HS-27A (cell line): ENCODE results near the gene ANO7.

Source experiments
- DNase-seq: peaks from one replicate; pipeline ENCODE4 v3.0.0-alpha.2; 2012; ENCODE audit warnings: low read depth, missing footprints

ANO7 gene

DNA sequence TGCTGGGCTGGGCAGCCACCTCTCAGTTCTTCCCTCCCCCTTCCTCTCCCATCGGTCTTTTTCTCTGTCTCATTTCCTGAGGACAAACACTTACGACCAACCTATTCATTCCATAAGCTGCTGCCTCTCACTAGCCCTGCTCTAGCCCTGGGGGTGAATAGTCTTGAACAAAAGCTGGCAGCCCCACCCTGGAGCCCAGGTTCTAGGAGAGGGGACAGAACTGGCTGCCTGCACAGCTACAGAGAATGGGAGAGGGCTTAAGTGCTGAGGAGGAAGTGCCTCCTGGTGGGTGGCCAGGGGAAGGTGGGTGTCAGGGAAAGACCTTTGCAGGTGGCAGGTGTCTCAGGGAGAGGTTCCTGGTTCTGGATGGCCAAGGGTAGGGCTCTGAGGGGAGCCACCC lies 22.8 kb downstream of the ANO7 start:
- no peak for DNase-seq

DNA sequence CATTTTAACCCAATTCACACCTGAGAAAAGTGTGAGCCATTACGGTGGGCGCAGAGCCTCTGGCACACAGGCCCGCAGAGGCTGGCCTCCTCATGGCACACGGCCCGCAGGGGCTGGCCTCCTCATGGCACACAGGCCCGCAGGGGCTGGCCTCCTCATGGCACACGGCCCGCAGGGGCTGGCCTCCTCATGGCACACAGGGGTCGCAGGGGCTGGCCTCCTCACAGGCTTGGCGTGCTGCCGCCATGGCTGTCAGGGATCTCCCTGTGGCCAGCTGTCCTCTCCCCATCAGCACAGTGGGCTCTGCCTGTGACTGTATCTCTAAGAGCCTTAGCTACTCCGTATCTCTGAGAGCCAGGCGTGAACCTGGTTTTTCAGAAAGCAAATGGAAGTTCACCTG lies 24.6 kb downstream of the ANO7 start:
- no peak for DNase-seq

GRCh38 chr2:241213567-241213966 lies 25.1 kb downstream of the ANO7 start:
- DNase-seq = no peak

DNA sequence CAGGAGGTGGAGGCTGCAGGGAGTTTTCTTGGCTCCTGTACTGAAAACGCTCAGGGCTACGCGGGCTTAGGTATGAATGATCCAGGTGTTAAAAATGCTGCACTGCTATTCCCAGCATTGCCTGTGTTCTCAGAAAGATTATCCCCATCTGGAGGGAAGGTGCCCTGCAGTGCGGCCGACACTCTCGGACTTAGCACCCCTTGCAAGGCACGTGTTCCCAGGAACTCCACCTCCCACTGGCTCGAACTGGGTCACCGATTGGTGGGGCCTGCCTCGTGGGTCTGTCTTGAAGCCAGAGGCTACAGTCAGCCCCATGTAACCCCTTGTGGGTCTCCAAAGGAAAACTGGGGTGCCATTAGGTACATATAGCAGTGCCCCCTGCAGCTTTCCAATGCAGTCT lies 25.7 kb downstream of the ANO7 start:
- no peak for DNase-seq

GRCh38 chr2:241214766-241215165 lies 26.3 kb downstream of the ANO7 start:
- DNase-seq = no peak

DNA sequence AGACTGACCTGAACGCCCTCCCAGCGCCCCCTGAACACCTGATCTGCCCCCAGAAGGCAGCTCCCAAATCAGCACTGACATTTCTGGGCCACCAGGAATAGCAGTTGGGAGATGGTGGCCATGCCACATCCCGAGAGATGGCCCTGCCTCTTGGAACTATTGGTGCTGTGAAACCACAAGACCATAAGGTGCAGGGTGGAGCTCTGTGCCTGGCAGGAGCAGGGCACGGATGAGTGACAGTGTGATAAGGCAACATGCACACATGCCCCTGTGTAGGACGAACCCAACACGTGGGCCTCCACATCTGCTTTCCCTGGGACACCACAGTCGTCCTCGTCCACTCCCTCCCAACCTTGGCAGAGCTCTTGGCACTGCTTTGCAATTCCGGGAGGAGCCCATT lies 26.9 kb downstream of the ANO7 start:
- DNase-seq = no peak

DNA sequence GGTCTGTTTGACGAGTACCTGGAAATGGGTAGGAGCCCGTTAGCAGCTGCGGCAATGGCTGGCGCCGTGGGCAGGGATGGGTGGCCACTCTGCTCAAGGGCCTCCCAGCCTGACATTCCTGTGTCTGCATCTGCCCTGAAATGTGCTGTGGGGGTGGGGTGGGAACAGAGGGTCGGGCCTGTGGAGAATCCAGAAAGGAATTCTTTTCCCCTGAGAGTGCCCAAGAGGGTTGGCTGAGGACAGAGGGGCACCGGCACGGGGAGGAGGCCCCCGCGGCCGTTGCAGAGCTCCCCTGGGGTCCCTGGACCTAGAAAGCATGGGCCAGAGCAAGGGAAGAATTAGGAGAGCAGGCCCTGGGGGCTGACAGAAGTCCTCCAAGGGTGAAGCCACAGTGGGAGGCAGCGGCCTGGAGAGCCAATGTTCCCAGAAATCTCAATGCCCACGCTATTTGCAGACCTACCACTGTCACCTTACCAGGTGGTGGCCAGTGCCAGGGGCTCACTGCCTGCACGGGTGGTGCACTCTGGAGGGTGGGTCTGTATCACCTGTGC lies 27.8 kb downstream of the ANO7 start:
- no peak for DNase-seq

DNA sequence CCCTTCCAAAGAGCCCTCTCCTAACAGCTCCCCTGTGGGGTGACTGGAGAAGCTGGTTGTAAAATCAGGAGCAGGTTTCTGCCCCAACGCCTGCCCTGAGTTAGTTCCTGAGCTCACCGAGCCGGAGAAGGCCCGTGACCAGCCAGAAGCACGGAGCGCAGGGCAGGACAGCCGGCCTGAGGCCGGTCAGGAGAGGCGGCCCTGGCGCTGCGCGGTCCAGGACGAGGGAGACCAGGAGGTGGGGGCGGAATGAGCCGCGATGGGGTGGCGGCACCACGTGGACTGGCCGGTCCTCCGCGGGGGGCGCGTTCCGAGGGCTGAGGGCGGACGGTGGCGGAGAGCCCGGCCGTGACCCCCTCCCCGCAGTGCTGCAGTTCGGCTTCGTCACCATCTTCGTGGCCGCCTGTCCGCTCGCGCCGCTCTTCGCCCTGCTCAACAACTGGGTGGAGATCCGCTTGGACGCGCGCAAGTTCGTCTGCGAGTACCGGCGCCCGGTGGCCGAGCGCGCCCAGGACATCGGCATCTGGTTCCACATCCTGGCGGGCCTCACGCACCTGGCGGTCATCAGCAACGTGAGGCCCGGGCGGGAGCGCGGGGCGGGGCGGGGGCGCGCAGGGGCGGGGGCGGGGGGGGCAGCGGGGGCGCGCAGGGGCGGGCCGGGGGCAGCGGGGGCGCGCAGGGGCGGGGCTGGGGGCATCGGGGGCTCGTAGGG lies 29.0 kb downstream of the ANO7 start:
- no peak for DNase-seq

DNA sequence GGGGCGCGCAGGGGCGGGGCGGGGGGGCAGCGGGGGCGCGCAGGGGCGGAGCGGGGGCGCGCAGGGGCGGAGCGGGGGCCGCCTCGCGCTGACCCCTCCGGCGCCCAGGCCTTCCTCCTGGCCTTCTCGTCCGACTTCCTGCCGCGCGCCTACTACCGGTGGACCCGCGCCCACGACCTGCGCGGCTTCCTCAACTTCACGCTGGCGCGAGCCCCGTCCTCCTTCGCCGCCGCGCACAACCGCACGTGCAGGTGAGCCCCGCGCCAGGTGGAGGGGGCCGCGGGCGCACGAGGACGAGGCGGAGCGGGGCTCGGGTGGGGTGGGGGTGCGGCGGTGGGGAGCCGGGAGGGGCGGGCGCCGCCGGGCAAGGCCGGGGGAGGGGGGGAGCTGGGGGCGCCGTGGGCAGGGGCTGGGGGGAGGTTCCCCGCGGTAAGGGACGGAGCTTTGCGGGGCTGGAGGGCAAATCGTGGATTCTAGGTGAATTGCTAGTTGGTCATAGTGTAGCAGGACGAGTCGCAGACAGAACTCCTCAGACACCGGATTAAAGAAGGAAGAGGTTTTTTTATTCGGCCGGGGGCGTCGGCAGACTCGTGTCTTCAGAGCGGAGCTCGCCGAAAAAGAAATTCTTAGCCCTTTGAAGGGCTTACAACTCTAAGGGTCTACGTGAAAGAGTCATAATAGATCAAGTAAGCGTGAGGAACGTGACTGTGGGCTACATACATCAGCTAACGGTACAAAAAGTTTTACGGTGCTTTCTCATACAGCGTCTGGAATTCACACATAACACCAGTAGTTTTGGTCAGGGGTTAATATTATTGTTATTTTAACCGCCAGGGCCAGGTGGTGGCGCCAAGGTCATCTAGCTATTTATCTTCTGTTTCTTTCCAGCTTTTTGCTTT lies 29.9 kb downstream of the ANO7 start:
- no peak for DNase-seq

DNA sequence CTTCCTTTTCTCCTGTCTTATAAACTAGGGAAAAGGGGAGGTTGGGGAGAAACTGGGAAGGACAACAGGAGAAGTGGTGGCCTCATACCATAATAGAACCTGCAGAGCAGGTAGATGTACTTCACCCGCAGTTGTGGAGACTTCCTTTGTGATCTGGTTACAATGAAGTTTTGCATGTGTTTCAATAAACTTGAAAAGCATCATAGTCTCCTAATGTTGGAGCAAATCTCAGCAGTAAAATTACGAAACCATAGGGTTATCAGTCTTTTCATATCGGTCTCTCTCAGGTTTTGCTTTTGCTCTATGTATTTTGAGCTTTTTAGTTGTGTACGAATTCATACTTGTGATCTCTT lies 30.5 kb downstream of the ANO7 start:
- no peak for DNase-seq

DNA sequence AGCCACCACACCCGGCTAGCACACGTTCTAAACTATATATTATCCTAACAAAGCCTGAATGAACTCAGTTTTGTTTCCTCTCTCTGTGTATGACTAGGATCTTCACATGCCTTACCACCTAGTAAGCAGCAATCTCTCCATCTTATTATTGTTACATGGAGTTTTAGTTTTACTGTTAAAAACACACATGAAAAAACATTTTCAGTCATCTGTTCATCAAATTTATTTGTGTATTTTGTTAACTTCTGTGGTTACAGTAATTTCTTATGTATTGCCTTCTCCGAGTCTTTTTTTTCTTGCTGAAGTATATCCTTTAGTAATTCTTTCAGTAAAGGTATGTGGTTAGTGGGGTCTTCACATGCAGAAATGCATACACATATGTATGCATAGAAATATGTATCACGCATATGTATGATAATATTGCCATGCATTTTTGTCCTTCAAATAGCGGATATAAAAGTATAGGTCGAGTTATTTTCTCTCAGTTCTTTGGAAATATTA lies 31.4 kb downstream of the ANO7 start:
- DNase-seq = no peak

DNA sequence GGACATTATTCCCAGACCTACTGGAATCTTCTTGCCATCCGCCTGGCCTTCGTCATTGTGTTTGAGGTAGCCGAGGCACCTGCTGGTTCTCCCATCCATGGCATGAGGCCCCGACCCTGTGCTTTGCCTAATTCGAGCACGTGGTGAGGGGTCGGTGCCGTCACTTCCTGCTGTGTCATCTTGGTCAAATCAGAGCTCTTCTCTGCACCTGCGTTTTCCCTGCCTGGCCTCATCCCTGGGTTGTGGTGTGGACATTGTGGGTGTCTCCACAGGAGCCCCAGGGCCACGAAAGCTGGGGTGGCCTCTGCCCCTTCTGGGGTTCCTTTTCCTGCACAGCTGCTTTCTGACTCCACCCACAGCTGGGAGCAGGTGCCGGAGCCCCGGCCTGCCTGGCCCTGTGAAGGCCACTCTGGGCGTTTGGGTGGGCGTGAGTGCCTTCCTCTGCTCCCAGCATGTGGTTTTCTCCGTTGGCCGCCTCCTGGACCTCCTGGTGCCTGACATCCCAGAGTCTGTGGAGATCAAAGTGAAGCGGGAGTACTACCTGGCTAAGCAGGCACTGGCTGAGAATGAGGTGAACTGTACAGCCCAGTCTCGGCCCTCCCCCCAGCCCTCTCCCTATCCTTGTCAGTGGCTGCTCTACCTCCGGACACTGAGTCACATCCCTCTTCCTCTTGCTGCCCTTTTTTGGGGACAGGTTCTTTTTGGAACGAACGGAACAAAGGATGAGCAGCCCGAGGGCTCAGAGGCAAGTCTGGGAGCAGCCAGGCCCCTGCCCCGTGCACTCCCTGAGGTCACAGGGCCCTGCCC lies 34.9 kb downstream of the ANO7 start:
- DNase-seq = no peak

- DNase-seq = no peak
These were observed 35.8 kb downstream of the ANO7 start for GRCh38 chr2:241224018-241224850.

- no peak for DNase-seq
These were observed 36.5 kb downstream of the ANO7 start for GRCh38 chr2:241224851-241225438.

DNA sequence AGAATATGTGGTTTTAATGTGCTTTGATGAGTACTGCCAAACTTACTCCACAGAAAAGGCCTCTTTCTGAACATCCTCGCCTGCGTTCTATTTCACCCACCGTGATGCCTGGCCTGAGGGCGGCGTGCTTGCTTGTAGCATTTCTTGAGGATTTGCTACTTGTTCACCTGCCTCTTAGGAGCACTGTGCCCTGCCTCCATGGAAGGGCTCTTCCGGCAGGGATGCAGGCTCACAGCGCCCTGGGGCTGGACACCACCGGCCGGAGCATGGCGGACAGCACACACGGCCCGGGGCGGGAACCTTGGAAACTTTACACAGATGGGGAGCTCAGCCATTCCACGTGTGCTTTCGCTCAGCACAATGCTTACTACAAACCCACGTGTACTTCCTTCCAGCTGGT lies 37.1 kb downstream of the ANO7 start:
- DNase-seq = no peak

- no peak for DNase-seq
These were observed 37.5 kb downstream of the ANO7 start for GRCh38 chr2:241225983-241226382.

GRCh38 chr2:241226723-241227572 lies 38.5 kb downstream of the ANO7 start:
- DNase-seq = no peak

- DNase-seq = no peak
These were observed 39.1 kb downstream of the ANO7 start for GRCh38 chr2:241227594-241227993.

GRCh38 chr2:241228081-241228859 lies 39.8 kb downstream of the ANO7 start:
- no peak for DNase-seq
